ENCODE measurements around the gene CALHM1.

CALHM1 gene

DNA sequence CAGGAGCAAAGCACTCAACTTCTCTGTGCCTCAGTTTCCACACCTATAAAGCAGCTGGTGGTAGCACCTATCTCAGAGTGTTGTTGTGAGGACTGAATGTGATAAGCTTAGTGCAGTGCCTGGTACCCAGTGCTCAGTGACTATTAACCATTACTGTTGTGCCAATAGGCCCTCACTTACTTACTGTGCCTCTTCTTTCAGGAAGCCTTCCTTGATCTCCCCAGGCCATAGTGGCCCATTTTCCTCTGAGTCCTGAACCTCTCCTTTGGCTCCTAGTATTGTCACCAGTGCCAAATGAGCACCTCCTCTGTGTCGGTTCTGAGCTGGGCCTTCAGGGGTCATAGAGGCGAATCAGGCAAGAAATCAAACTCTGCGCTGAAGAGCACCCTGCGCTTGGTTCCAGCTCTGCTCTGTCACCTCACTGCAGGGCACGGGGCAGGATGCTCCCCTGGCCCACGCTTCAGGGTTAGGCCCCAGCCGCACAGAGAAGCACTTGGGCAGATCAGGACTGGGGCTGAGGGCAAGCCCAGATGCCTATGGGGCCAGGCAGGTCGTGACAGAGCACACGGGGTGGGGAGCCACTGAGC is 2.5 kb downstream of the CALHM1 start:
- DNase-seq: no peak

GRCh38 chr10:103455235-103455634 is 3.5 kb downstream of the CALHM1 start:
- DNase-seq: no peak

DNA sequence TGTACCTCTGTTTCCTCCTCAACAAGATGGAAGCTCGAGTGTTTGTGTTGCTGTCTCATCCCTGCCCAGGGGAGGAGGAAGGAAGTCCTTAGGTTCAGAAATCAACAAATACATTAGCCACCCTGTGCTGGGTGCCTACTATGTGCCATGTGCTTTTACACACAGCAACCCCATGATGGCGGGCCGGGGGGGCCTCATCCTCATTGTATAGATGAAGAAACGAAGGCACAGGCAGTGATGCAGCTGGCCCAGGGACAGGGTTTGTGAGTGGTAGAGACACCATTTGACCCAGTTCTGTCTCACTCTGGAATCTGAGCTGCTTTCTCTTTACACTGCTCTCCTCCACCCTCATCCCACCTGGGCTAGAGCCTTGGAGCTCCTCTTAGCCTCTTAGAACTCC is 4.7 kb downstream of the CALHM1 start:
- DNase-seq: no peak

DNA sequence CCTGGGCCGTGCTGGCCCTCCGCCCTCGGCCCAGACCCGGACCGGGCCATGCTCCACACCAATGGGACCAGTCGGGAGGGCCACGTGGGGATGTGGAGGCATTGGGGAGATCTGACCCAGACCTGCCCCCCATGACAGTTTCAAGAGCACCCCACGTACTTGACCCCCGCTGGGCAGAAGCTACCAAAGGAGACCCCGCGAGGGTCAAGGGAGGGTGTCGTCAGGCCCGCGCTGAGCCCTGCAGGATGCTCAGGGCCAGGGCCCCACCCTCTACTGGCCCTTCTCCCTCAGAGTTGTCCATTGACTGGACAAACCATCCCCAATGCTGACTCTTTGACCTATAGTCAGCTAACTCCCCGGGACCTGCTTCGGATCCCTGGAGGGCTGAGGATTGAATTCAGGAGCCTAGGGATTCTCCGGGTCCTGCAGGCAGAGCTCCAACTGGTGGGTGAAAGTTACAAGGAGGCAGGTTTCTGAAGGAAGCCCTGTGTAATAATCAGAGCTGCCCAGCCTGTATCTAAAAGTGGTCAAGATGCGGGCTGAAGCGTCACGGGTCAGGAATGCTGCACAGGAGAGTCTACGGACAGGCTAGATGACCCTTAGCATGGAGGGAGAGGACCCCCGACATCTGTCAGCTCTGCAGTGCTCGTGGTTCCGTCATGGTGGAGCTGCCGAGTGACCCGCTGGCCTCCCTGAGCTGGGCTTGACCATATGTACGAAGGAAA is 6.0 kb downstream of the CALHM1 start:
- DNase-seq: no peak

GRCh38 chr10:103451831-103452505 is 6.7 kb downstream of the CALHM1 start, which contains the start of gene CALHM2:
CALHM2 (minus strand) TSS chr10:103452370; CDS start chr10:103449941, 2,429 bp downstream.
- peak in 25 of 51 donors; percentile 12 to 55 (median 31) for DNase-seq

GRCh38 chr10:103451091-103451813 is 7.4 kb downstream of the CALHM1 start:
- peak in 7 of 51 donors; percentile 12 to 30 (median 18) for DNase-seq

- no peak for DNase-seq
Measured at GRCh38 chr10:103450201-103450695, 8.5 kb downstream of the CALHM1 start.

GRCh38 chr10:103449208-103450144 is 9.2 kb downstream of the CALHM1 start:
- no peak for DNase-seq

- DNase-seq: no peak
Measured at GRCh38 chr10:103448746-103449145, 10.0 kb downstream of the CALHM1 start.

- no peak for DNase-seq
Measured at GRCh38 chr10:103447187-103447586, 11.5 kb downstream of the CALHM1 start.

DNA sequence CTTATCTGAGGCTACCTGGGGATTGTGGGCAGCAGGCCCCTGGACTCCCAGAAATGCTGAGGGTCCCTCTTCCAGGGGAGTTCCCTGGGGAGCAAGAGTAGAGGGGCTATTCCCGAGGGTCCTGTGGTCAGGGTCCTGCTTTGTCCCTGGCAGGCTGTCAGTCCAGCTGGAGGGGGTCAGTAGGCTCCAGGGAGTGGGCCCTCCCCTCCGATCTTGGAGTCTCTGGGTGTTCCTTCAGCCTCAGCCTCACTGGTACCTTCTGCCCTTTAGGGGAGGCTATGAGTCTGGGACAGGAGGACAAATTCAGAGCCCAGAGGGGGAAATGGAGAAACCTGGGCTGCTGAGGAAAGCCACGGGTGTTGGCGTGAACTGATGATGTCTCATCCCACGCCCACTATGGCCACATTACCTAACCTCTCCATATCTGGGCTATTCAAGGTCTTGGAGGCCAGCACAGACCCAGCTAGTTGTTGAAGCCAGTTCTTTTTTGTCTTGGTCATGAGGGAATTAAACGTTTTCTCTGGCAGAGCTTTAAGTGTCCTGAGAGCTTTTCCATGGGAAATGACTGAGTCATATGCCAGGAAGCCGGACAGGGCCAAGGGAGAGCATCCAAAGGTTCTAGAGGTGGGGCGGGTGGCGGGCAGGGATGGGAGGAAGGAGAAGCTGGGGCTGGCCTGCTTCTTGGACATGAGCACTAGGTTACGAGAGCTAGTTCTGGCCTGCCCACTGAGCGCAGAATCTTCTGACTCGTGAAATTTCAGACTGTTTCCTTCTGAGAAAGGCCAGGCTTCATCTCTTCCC is 12.7 kb downstream of the CALHM1 start:
- peak in 8 of 51 donors; percentile 6 to 50 (median 22) for DNase-seq

- no peak for DNase-seq
Measured at GRCh38 chr10:103445366-103445765, 13.3 kb downstream of the CALHM1 start.

GRCh38 chr10:103444478-103444877 is 14.2 kb downstream of the CALHM1 start:
- no peak for DNase-seq

DNA sequence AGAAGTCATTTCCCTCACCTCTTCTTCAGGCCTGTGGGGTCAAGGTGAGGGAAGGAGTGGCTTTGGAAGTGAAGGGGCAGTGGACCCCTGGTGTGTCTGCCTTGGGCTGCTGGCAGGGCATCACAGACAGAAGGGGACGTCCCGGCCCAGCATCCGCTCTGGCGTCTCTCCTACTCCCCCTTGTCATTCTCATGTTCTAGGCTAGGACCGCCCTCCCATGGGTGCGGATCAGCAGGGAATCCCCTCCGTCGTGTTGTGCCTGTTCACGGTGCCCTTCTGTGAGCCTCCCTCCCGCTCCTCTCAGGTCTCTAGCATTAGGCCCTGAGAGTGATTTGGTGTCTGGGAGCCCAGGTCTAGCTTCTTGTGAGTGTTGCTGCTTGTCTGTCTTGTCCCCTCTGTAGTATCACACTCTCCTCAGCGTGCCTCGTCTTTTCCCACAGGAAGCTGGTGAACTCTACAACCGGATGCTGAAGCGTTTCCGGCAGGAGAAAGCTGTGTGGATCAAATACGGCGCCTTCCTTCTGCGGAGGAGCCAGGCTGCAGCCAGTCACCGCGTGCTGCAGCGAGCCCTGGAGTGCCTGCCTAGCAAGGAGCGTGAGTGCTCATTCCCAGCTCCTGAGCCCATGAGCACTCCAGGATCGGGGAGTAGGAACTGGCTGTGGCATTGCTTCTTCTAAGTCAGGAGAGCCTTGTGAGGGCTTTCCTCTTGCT is 15.1 kb downstream of the CALHM1 start:
- no peak for DNase-seq

DNA sequence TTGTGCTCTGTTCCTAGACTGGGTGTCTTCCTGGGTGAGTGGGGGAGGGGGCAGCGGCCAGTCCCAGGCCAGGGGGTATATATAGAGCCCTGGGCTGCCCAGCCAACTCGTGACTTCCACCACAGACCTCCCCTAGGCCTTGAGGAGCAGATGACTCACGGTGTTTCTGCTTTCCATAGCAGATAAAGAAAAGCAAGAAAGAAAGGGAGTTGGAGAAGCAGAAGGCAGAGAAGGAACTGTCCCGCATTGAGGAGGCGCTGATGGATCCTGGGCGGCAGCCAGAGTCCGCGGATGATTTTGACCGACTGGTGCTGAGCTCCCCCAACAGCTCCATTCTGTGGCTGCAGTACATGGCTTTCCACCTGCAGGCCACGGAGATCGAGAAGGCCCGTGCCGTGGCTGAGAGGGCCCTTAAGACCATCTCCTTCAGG is 16.7 kb downstream of the CALHM1 start:
- peak in 3 of 51 donors; percentile 2 to 22 (median 11) for DNase-seq

GRCh38 chr10:103441611-103442010 is 17.1 kb downstream of the CALHM1 start:
- no peak for DNase-seq

- DNase-seq: no peak
Measured at GRCh38 chr10:103441206-103441605, 17.5 kb downstream of the CALHM1 start.

DNA sequence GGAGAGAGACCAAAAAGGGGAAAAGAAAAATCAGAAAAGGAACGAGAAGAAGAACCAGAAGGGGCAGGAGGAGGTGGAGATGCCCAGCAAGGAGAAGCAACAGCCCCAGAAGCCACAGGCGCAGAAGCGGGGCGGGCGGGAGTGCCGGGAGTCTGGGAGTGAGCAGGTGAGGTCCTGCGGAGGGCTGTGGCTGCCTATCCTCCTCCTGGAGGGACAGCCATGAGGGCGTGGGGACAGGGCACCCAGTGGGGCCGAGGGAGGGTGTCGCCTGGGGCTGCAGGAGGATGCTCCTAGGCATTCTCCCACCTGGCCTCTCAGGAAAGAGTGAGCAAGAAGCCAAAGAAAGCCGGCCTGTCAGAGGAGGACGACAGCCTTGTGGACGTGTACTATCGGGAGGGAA is 18.3 kb downstream of the CALHM1 start:
- no peak for DNase-seq

GRCh38 chr10:103439776-103440175 is 18.9 kb downstream of the CALHM1 start:
- no peak for DNase-seq

Data from hypothalamus (tissue), 51 donors.